ENCODE measurements around the gene EVI2B. TPM values are rescaled to one million over a fixed set of nuclear protein-coding genes. Genes with fewer than 3 reads are reported as not detected.
A peak's percentile ranks its signal among the peaks of the same experiment; 100 is the strongest.

Gene EVI2B
- total RNA-seq, 1 donor from 2014 or later, result 87.9 TPM

DNA sequence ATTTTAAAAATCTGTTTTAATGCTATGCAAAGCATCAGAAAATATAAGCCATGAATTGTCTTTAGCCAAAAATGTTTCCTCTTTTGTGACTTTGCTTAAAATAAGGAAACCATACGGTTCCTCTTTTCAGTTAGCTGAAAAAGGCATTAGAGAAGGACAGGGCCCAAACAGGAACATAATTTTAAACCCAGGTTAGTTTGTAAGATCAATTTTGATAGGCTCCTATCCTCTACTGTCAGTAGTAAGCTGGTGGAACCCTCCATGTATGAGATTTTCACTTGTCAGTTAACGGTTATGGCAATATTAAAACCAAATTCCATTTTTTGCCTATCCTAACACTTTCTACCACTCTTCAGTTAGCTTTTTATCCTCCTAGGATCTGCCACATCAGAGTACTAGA is 4.3 kb downstream of the EVI2B start:
- TF ChIP-seq, protein P1, sequence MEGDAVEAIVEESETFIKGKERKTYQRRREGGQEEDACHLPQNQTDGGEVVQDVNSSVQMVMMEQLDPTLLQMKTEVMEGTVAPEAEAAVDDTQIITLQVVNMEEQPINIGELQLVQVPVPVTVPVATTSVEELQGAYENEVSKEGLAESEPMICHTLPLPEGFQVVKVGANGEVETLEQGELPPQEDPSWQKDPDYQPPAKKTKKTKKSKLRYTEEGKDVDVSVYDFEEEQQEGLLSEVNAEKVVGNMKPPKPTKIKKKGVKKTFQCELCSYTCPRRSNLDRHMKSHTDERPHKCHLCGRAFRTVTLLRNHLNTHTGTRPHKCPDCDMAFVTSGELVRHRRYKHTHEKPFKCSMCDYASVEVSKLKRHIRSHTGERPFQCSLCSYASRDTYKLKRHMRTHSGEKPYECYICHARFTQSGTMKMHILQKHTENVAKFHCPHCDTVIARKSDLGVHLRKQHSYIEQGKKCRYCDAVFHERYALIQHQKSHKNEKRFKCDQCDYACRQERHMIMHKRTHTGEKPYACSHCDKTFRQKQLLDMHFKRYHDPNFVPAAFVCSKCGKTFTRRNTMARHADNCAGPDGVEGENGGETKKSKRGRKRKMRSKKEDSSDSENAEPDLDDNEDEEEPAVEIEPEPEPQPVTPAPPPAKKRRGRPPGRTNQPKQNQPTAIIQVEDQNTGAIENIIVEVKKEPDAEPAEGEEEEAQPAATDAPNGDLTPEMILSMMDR (IDR thresholded peaks at IDR 0.05), result no peak
- DNase-seq (no peak), ATAC-seq (peak; percentile 74)
- intact Hi-C loops (cut with DNase I), result no loop called here
- H3K4me3 ChIP-seq, result peak overlapping the region; percentile 39
- peak overlapping the region; percentile 81 for H3K27ac ChIP-seq
- H3K4me1 ChIP-seq, result no peaks in the 10 kb centered on the region
- H3K27me3 ChIP-seq, result no peaks in the 10 kb centered on the region
- no peaks in the 10 kb centered on the region for H3K36me3 ChIP-seq
- H3K9me3 ChIP-seq, result no peaks in the 10 kb centered on the region

DNA sequence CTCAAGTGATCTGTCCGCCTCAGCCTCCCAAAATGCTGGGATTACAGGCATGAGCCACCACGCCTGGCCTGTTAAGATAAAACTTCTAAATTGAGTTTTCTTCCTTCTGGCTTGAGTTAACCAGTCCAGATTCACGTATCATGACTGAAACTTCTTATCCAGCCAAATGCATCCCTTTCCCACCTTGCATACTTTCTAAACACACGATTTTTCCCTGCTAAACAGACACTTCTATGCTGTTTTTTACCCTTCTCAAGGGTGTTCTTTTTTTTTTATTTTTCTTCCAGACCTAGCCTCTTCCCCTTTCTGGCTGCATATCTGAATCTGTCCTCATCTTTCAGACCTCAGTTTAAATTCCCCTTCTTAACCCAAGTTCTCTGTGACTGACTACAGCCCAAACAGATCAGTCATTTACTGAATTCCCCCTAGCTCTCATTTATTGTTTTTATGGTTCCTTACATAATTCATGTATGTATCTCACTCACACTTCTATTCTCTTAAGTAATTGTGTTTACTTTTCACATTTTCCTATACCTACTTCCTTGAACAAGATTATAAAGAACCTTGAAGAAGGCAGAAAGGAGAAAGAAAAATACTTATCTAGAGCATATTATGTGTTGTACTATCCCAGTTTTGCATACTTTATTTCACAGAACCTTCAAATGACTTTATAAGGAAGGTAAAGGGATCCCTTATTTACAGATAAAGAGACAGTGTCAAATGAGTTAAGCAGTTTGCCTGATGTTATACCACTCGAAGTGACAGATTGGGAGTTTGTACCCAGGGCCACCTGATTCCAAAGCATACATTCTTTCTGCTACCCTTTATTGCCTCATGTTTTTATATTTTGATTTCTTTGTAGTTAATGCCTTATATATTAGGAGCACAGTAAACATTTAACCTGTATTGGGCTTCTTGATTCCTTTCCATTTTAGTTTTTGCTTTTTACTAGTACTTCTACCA is 5.2 kb downstream of the EVI2B start:
- Histone ChIP-seq H3K27ac (peak overlapping the region; percentile 71), H3K27me3 (no peaks in the 10 kb centered on the region), H3K4me3 (peak overlapping the region; percentile 14), H3K4me1 (no peaks in the 10 kb centered on the region), H3K36me3 (no peaks in the 10 kb centered on the region), H3K9me3 (no peaks in the 10 kb centered on the region)
- ATAC-seq (peak; percentile 69), DNase-seq (no peak)
- TF ChIP-seq, protein P1 (IDR thresholded peaks at IDR 0.05), result no peak
- intact Hi-C loops (cut with DNase I), result no loop called here

DNA sequence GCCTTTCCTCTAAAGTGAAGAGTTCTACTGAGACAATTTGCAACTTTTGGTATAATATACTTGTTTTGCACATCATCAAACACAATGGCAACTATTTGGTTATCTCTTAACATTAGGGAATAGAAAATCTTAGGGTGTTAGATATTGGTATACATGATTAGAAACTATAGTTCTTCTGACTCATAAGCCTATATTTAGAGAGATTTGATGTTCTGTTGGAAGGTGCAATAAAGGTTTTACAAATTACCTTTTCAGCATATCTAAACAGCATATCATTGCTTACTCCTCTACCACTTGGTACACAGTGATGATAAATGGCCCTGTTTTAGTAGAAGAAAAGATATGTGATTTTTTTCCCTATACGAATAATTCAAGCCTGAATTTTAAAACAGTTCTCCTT is 6.2 kb downstream of the EVI2B start:
- Histone ChIP-seq H3K27me3 (no peaks in the 10 kb centered on the region), H3K4me1 (no peaks in the 10 kb centered on the region), H3K27ac (no peak overlapping the region), H3K36me3 (no peaks in the 10 kb centered on the region), H3K4me3 (no peak overlapping the region), H3K9me3 (no peaks in the 10 kb centered on the region)
- intact Hi-C loops (cut with DNase I), result no loop called here
- no peak for DNase-seq
- TF ChIP-seq, protein P1 (IDR thresholded peaks at IDR 0.05), result no peak
- ATAC-seq, result no peak

DNA sequence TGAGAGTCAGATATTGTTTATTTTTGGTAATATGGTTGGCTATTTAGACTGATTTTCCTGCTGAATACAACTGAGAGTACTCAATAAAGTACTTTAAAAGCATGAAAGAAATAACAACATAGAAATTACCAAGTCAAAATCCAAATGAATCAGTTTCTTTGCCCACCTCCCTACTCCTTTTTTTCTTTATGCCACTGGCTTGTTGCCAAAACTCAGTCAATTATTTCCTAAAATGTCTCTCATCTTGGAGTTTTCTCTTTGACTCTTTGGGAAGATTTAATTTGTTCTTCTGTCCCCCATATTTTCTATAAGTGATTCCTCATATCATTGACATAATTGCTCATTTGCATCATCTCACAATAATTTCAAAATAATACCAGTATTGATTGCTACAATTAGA is 14.2 kb downstream of the EVI2B start:
- H3K27ac ChIP-seq, result no peak overlapping the region
- DNase-seq, result no peak
- no peaks in the 10 kb centered on the region for H3K9me3 ChIP-seq
- TF ChIP-seq, protein P1 (IDR thresholded peaks at IDR 0.05), result no peak
- H3K36me3 ChIP-seq, result no peaks in the 10 kb centered on the region
- intact Hi-C loops (cut with DNase I), result no loop called here
- ATAC-seq, result no peak
- no peaks in the 10 kb centered on the region for H3K27me3 ChIP-seq
- H3K4me3 ChIP-seq, result no peak overlapping the region
- H3K4me1 ChIP-seq, result no peaks in the 10 kb centered on the region

DNA sequence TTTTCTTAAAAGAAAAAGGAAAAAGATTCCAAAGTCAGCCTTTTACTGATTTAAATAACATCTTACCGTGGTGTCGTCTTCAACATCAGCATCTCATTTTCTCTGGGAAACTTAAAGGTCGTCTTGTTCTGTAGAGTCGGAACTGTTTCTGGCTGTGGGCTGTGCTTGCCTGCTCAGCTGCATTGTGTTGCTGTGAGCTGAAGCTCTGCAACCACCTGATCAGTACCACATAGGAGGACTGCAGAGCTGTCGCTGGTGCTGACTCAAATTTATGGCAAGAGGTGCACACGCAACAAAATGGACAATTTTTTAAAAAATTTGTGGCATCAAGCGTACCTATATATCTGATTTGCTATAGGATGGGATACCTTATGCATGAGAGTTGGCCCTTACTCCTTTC is 16.8 kb downstream of the EVI2B start, which contains the start of gene OMG:
Gene OMG (minus strand): TSS at position 150 of the 400 bp plus-strand sequence. CDS start 908 bp downstream, outside the sequence.
- Histone ChIP-seq H3K27me3 (no peaks in the 10 kb centered on the region), H3K36me3 (no peaks in the 10 kb centered on the region), H3K27ac (no peak within 1 kb of the TSS), H3K9me3 (no peaks in the 10 kb centered on the region), H3K4me1 (no peaks in the 10 kb centered on the region), H3K4me3 (no peak within 1 kb of the TSS)
- DNase-seq, result no peak
- TF ChIP-seq, protein P1 (IDR thresholded peaks at IDR 0.05), result no peak
- ATAC-seq, result no peak
- intact Hi-C loops (cut with DNase I), result no loop called here

Data from upper lobe of right lung (tissue), 1 donor.